CD1c-positive myeloid dendritic cell (primary cell): Measurements from ENCODE around the gene TTLL4.
"Not testable (repeated sequence)": the region's sequence is repeated elsewhere in the genome, so short reads cannot be mapped to it uniquely, and the experiment has no call there.

Experiments
- DNase-seq: peaks from one replicate; pipeline ENCODE4 v3.0.0-alpha.2; 2016; ENCODE audit errors: extremely low spot score

TTLL4 gene

GRCh38 chr2:218745559-218746469 lies 35.2 kb downstream of the TTLL4 start:
- no peak for DNase-seq

- DNase-seq, result no peak
These were observed 35.8 kb downstream of the TTLL4 start for GRCh38 chr2:218746470-218746795.

- no peak for DNase-seq
These were observed 36.3 kb downstream of the TTLL4 start for GRCh38 chr2:218746960-218747359.

GRCh38 chr2:218748741-218749441 lies 38.3 kb downstream of the TTLL4 start:
- peak; percentile 55 for DNase-seq

- DNase-seq, result no peak
These were observed 43.6 kb downstream of the TTLL4 start for GRCh38 chr2:218754201-218754600.

GRCh38 chr2:218754781-218755180 lies 44.1 kb downstream of the TTLL4 start:
- DNase-seq, result no peak

GRCh38 chr2:218755198-218755566 lies 44.5 kb downstream of the TTLL4 start:
- DNase-seq, result no peak

GRCh38 chr2:218755567-218756404 lies 45.2 kb downstream of the TTLL4 start:
- no peak for DNase-seq

GRCh38 chr2:218756599-218757377 lies 46.2 kb downstream of the TTLL4 start:
- no peak for DNase-seq

- DNase-seq, result no peak
These were observed 51.2 kb downstream of the TTLL4 start for GRCh38 chr2:218761795-218762194.

GRCh38 chr2:218772759-218773158 lies 62.1 kb downstream of the TTLL4 start:
- not testable (repeated sequence) for DNase-seq

- no peak for DNase-seq
These were observed 63.2 kb downstream of the TTLL4 start for GRCh38 chr2:218773881-218774280.

GRCh38 chr2:218776488-218776887 lies 65.9 kb downstream of the TTLL4 start:
- no peak for DNase-seq

GRCh38 chr2:218777276-218777990 lies 66.8 kb downstream of the TTLL4 start:
- no peak for DNase-seq

GRCh38 chr2:218780046-218780445 lies 69.4 kb downstream of the TTLL4 start:
- DNase-seq, result peak; percentile 41

GRCh38 chr2:218780851-218781690 lies 70.4 kb downstream of the TTLL4 start:
- no peak for DNase-seq

- DNase-seq, result peak; percentile 58
These were observed 71.3 kb downstream of the TTLL4 start, which contains the start of gene CYP27A1 for GRCh38 chr2:218781691-218782527. Gene CYP27A1 (plus strand): TSS chr2:218782147. CDS start chr2:218782183, 36 bp downstream.

GRCh38 chr2:218782528-218782844 lies 71.9 kb downstream of the TTLL4 start:
- no peak for DNase-seq

GRCh38 chr2:218783688-218784087 lies 73.1 kb downstream of the TTLL4 start:
- no peak for DNase-seq
